ENCODE data around the gene L3MBTL4.

DNA sequence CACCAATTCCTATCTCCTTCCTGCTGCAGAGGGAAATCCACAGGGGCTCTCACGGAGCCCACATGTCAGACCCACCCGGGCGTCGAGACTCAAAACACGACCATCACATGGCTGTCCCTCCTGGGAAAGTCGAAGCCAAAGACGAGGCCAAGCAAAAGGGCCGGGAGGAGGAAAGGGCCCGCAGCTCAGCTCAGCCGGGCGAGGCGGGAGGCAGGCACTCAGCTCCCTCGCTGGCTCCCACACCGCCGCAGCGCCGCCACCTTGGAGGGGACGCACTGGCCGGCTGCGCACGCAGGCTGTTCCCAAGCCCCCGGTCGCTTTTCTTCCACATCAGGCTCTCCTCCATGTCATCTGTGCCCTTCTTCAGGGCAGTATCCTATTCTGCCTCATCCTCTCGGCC lies 130.4 kb downstream of the L3MBTL4 start:
- TF ChIP-seq, protein P1, sequence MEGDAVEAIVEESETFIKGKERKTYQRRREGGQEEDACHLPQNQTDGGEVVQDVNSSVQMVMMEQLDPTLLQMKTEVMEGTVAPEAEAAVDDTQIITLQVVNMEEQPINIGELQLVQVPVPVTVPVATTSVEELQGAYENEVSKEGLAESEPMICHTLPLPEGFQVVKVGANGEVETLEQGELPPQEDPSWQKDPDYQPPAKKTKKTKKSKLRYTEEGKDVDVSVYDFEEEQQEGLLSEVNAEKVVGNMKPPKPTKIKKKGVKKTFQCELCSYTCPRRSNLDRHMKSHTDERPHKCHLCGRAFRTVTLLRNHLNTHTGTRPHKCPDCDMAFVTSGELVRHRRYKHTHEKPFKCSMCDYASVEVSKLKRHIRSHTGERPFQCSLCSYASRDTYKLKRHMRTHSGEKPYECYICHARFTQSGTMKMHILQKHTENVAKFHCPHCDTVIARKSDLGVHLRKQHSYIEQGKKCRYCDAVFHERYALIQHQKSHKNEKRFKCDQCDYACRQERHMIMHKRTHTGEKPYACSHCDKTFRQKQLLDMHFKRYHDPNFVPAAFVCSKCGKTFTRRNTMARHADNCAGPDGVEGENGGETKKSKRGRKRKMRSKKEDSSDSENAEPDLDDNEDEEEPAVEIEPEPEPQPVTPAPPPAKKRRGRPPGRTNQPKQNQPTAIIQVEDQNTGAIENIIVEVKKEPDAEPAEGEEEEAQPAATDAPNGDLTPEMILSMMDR (IDR thresholded peaks at IDR 0.05) = no peak
- no peak for TF ChIP-seq TCF7L2 (IDR thresholded peaks at IDR 0.05; ENCODE audit: low read depth, low read length)

Measured in Panc1 (cell line).